Cortex of kidney (tissue), 1 donor: ENCODE data around the gene SPECC1.
"Not testable (repeated sequence)": the region's sequence is repeated elsewhere in the genome, so short reads cannot be mapped to it uniquely, and the experiment has no call there.

ENCODE experiments used
- DNase-seq: peaks from one replicate; lab custom pipeline; 2025; lab: John Stamatoyannopoulos, UW

Gene SPECC1

DNA sequence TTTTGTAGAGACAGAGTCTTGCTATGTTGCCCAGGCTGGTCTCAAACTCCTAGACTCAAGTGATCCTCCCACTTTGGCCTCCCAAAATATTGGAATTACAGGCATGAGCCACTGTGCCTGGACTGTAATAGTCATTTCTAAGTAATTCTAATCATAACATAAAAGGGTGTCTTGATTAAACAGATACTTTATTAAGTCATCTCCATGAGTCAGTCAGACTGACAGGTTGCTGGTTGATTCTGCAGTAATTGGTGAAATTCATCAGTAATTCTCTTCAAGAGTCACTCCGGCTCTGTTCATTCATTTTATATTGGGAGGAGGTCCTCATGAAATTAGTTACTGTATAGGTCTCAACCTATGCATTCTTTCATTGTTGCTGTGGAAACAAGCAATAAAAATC lies 85.6 kb downstream of the SPECC1 start:
- DNase-seq: no peak

DNA sequence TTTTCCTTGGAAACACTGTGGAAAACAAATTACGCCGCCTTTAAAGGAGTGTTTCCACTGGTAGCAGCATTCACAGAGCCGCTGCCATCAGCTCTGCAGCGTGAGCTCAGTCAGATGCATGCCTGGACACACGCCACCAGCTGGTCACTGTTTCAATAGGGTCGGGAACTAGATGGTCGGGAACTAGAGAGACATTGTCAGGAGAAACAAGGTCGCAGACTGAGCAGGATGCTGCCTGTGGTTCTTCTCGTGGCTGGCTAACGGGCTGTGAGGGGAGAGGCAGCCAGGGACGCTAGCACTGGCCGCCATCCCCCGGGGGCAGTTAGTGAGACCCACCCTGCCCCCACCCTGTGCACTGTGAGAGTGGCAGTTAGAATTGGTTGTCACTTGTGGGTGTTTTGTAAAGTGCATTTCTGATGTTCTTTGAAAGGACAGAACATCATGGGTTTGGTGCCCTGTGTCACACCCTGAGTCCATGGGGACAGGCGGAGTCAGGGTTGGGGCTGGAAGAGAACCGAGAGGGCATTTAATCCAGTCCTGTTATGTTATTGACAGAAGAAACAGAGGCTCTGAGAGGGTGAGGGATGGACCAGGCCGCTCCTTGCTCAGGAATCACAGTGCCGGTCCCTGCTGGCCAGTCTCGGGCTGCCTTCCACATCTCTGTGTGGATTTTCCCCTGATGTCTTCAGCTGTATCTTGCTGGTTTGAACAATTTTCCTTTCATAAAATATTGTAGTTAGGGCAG lies 86.3 kb downstream of the SPECC1 start:
- no peak for DNase-seq

DNA sequence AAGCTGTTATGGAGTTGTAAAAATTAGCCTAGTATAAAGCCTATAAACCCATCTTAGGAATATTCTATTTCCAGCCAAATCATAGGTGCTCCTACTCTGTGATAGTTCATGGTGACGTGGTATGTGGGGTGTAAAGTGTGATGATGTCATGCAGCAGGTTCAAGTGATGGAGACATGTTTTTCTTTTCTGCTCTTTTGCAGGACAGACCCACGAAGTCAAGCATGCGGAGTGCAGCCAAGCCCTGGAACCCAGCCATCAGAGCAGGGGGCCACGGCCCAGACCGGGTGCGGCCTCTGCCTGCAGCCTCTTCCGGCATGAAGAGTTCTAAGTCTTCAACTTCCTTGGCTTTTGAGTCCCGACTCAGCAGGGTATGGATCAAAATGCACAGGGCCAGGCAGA lies 87.3 kb downstream of the SPECC1 start:
- DNase-seq: no peak

DNA sequence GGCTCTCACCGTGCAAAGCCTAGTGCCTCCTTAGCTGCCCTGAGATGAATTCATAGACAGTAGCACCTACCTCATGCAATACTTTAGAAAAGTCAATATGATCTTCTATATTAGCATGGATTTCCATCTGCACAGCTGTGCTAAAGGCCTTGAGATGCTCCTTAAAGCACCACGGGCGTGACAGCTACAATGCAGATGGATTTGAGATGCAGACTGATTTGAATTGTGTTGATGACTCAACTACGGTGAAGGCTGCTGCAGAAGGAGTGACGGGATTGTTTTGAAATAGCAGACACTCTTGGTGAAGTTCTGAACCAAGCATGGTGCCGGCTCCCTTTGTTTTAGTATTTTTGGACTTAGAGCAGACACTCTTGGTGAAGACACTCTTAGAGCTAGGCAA lies 88.2 kb downstream of the SPECC1 start:
- no peak for DNase-seq

DNA sequence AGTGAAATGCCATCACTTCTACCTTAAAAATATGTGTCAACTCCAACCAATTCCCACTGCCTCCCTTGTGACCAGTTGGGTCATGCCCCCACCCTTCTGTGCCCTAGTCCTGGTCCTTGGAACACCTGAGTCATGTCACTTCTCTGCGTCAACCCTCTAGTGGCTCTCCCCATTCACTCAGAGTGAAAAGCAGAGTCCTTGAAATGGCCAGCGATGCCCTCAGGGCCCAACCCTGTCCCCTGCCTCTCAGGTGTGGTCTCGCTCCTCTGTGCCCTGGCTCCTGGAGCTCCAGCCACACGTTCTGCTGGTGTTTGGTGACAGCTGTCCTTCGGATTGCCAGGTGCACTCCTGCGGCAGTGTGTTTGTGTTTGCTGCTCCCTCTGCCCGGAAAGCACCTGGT lies 89.2 kb downstream of the SPECC1 start:
- DNase-seq: no peak

DNA sequence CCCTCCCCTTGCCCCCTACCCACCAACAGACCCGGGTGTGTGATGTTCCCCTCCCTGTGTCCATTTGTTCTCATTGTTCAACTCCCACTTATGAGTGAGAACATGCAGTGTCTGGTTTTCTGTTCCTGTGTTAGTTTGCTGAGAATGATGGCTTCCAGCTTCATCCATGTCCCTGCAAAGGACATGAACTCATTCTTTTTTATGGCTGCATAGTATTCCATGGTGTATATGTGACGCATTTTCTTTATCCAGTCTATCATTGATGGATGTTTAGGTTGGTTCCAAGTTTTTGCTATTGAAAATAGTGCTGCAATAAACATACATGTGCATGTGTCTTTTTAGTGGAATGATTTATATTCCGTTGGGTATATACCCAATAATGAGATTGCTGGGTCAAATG lies 91.6 kb downstream of the SPECC1 start:
- not testable (repeated sequence) for DNase-seq

DNA sequence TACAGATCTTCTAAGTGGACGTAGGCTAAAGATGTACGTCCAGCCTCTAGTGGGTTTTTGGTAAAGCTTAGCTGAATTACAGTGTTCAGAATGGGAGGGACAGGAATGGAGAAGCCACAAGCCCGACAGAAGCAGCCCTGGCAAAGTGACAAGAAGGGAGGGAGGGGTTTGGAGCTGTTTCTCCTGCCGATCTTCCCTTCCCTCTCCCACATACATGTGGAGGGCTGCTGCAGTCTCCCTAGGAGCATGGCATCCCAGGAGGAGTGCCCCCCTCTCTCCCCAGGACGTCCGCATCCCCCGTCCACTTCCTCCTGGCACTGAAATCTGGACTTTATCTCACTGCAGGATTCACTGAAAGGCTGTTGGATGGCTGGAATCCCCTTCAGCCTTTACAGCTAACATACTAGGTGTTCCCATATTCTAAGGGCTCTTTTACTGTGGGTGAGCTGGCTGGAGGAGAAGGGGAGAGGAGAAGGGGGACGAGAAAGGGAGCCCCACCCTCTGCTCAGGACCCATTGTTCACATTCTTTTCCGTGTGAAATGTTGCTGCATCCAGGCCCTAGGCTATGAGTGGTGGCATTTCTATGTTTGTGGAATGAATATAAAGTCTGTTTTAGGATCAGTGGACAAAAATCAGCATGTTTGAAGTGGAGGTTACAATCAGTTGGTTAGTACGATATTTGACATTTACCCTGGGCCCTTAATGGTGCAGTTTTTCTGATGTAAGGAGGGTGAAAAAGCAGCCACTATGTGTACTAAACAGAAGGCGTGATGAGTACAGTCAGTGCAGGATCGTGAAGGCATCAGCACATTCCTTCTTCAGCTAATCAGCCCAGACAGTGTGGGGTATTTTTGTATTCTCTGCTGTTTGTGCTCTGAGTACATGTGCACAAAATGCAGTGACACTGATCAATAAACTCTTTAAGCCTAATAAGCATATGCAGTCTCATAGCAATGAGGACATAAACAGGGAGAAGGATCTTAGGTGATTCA lies 94.6 kb downstream of the SPECC1 start:
- no peak for DNase-seq

DNA sequence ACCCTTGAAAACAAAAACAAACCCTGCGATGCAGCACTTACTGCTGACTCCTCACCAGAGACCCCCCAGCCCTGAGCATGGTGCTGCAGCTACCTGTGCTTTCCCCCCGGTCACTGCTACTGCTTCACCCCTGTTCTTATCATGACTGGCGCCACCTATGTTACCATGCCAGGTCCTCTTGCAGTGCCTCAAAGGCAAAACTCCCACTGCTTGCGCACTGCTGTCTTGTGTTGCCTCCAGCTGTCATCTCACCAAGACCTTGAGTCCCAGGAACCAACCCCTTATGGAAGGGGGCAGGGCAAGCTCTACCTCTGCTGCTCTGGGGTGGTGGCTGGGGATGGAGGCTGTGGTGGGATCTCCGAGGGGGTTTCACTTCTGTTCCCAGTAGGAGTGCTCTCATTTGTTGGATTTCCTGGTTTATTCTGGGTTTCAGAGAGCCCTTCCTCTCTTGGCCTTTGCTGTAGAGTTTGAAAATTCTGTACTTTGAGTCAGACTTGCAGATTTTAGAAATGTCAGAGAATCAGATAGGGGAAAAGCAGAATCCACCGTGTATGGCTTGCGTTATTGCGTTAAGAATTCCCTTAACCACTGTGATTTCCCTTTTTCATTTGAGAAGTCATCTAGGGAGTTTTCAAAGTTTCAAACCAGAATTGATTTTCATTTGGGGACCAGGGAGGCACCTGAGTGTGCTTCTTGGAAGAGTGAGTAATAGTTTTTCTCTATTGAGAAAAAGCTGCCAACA lies 96.6 kb downstream of the SPECC1 start:
- DNase-seq: no peak

DNA sequence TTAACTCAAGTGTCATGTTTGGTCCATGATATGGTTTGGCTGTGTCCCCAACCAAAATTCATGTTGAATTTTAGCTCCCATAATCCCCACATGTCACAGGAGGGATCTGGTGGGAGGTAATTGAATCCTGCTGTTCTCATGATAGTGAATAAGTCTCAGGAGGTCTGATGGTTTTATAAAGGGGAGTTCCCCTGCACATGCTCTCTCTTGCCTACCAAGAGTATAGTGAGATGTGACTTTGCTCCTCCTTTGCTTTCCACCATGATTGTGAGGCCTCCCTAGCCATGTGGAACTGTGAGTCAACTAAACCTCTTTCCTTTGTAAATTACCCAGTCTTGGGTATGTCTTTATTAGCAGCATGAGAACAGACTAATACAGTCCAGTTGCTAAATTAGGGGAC lies 97.3 kb downstream of the SPECC1 start:
- not testable (repeated sequence) for DNase-seq

DNA sequence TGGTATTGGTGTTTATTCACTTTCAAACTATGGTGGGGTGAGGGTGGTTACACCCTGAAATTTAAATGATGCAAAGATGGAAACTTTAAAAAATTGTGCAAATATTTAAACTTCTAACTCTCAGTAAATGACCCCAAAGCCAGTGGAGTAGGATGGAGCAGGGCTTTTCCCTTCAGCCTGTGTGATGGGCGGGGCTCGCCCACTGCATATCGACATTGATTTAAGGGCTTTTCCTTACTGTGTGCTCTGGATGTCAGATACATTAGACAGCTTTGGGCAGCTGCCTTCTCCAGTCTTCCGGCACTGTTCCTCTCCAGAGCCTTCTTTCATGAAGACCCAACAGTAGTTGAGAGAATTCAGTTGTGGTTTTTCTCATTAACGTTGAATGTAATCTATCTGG lies 99.9 kb downstream of the SPECC1 start:
- DNase-seq: no peak

DNA sequence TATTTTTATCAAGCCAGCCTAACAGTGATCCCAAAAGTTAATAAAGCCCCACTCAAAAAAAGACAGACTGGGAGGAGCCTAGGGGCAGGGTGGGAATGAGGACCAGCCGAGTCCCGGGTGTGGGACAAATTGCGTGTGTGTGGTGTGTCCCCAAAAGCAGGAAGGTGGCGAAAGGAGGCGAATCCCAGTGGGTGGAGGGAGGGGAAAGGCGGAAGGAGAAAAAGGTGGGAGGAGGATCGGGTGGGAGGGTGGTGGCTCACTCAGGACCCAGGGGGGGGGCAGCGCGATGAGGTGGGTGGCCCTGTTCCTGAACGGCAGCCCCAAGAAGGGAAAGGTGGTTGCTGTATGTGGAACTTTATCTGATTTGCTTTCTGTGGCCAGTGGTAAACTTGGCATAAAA lies 102.4 kb downstream of the SPECC1 start:
- no peak for DNase-seq

DNA sequence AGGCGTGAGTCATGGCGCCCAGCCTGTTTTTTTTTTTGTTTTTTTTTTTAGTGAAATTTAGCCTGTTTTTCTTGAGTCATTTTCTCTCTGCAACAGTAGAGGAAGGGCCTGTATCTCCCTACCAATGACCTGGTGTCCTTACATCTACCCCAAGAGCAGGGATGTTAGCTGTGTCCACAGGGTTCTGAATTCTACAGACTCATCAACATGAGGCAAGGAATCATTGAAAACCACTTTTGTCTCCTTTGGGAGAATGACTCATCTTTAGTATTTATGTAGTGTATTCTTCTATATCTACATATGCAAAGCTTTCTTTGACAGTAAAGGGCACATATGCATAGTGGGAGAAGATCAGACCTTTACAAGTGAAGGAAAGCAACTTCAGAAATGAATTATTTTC lies 105.3 kb downstream of the SPECC1 start:
- no peak for DNase-seq

DNA sequence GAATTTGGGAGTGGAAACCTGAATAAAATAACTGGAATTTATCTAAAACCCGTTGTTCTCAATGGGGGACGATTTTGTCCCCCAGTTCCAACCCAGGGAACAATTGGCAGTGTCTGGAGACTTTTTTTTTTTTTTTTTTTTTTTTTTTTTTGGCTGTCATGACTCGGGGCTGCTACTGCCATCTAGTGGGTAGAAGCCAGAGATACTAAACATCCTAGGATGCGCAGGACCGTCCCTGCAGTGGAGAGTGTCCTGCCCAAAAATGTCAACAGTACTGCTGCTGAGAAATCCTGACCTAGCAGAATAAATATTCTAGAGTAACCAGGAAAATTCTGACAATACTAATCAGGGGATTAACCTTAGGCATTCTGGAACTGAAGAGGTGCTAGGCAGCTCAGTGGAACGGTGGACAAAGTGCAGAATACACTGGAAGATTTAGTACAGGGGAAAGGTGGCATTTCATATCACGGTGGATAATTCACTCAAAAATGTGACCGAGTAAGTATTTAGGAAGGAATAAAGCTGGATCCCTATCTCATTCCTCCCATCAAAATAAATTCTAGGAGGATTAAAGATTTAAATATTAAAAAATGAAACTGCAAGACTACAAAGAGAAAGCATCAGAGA lies 107.6 kb downstream of the SPECC1 start:
- DNase-seq: no peak

DNA sequence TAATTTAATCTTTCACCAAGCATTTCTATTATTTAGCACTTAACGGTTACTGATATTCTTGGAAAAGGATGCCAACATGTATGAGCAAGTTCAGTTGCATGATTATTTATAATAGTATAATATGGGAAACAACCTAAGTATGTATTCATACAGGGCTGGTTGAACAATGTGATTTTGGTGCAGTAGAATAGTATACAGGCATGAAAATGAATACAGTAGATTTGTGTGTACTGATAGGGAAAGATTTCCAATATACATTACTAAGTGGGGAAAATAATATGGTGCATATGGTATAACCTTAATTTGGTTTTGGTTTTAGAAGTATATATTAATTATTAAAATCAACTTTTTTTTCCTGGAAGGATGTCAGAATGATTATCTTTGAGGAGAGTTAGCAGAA lies 109.1 kb downstream of the SPECC1 start:
- no peak for DNase-seq

DNA sequence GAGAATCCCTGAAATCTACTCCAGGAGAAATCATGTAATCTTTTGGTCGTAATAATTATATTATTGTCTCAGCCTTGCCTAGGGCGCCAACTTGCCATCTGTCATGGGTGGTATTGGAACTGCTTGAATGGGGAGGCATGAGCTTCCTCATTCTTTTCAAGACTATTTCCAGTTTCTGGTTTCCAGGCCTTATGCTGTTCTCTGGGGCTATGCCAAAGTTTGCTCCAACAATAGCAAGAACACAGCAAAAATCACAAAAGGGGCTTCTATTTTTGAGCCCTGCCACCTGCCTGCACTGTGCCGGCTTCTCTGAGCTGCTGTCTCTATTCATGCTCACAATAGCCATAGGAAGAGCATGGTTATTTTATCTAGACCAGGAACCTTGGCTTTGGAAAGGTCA lies 111.7 kb downstream of the SPECC1 start:
- DNase-seq: no peak

DNA sequence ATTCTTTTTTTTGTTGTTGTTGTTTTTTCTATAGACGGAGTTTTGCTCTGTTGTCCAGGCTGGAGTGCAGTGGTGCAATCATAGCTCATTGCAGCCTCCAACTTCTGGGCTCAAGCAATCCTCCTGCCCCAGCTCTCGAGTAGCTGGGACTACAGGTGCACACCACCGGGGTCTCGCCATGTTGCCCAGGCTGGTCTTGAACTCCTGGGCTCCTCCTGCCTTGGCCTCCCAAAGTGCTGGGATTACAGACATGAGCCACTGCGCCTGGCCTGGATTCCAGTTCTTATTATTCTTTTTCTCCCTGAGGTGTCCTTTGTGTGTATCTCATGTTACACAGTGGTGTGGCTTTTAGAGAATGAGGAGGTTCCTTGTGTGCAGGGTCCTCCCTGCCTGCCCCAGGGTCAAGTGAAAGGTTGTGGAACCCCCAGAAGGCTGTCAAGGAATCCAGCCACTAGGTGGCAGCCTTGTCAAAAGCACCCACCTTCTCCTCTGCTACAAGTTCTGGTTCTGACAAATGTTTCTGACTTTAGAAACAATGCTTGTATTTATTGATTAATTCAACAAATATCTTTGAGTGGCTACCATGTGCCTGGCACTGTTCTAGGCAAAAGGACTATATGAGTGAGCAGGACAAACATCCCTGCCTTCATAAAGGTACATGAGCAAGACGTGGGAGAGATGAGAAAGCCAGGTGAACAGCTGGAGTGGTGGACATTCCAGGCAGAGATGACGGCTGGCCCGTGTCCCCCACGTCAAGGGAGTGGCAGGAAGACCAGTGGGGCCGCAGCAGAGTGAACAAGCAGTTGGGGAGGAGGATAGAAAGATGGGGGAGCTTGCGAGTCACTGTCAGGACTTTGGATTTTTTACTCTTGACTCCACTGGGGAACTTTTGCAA lies 112.4 kb downstream of the SPECC1 start:
- DNase-seq: no peak

DNA sequence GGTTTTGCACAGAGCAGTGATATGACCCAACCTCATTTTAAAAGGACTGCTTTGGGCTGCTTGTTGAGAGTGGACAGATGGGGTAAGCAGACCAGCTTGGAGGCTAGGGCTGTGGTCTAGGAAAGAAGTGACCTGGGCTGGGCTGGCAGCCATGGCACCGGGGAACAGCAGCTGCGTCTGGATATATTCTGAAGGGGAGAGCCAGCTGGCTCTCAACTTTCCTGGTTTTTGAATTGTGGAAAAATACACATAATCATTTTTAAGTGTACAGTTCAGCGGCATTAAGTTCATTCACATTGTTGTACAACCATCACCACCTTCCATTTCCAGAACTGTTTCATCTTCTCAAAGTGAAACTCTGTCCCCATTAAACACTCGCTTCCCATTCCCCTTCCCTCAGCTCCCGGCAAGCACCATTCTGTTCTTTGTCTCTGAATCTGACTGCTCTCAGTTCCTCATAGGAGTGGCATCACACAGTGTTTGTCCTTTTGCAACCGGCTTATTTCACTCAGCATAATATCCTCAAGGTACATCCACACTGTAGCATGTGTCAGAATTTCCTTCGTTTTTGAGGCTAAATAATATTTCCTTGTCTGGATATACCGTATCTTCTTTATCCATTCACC lies 113.2 kb downstream of the SPECC1 start:
- DNase-seq: no peak

DNA sequence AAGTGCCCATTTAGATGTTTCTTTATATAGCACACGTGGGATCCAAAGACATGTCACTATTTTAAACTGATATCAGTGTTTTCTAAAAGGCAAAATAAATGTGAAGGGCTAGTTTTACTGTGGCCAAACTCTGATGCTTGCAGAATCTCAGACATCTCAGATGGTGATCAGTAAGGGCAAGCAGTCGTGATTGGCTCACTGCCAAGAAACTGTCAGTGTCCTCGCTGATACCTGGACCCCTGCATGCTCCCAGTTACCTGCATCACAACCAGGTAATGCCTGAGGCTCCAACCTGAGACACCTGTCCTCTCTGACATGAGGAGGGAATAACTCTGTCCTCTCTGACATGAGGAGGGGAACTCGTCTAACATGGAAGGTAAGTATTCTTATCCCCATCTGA lies 114.0 kb downstream of the SPECC1 start:
- no peak for DNase-seq

DNA sequence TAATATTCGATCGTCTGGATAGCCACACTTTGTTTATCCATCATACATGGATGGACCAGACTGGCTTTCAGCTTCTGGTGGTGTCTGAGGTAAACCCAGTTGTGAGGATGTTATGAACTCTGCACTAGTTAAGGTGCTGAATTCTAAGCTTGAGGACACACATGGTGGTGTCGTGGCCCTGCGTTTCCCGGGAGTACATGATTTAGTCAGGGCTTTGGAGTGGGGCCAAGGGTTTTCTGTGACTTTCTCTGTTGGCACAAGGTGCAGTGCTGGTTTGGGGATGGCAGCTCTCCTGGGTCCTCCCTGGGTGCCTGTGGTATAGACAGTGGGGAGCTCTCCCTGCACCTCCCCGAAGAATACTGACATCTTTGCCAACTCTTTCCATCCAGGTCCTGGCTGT lies 116.6 kb downstream of the SPECC1 start:
- DNase-seq: no peak

DNA sequence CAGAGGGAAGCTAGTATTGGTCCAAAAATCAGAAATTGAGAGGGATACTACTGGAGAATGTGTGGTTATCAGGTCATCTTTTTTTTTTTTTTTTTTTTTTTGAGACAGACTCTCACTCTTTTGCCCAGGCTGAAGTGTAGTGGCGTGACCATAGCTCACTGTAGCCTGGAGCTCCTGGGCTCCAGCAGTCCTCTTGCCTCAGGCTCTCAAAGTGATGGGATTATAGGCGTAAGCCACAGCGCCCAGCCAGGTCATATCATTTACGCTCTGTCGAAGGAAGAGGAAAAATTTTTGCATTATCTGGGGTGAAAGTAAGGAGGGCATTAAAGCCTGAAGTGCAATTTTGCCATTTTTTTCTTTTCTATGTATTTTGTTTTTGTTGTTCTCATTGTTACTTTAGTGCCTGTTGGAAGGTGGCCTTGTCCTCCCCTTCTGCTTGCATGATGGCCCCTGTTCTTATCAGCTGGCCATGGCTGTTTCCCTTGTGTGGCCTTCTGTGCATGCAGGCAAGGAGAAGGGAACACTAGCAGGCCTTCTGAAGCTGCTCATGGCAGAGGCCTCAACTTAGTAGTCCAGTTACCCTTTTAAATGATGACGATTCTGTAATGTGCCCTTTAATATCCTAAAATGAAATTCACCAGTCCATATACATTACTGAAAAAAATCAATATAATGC lies 118.3 kb downstream of the SPECC1 start:
- no peak for DNase-seq
